ENCODE data around the gene ARPC2.
"Not testable (repeated sequence)": the region's sequence is repeated elsewhere in the genome, so short reads cannot be mapped to it uniquely, and the experiment has no call there.

Gene ARPC2

DNA sequence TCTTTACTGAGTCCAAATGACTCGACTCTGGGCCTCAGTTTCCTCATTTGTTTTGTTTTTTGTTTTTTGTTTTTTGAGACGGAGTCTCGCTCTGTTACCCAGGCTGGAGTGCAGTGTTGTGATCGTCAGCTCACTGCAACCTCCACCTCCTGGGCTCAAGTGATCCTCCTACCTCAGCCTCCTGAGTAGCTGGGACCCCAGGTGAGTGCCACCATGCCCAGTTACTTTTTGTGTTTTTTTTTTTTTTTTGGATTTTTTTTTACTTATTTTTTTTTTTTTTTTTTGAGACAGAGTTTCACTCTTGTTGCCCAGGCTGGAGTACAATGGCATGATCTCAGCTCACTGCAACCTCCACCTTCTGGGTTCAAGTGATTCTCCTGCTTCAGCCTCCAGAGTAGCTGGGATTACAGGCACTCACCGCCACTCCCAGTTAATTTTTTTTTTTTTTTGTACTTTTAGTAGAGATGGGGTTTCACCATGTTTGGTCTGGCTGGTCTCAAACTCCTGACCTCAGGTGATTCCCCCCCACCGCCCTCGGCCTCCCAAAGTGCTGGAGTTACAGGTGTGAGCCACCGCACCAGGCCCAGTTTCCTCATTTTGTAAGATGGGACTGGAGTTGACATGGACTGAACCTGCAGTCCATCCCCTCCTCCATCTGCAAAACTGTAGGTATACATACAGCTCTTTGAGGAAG is 56.4 kb downstream of the ARPC2 start:
- not testable (repeated sequence) for H4K8ac ChIP-seq (ENCODE audit: low read depth, low read length); H3K79me1 ChIP-seq (ENCODE audit: low read depth, low read length); H3K4me2 ChIP-seq (ENCODE audit: insufficient read depth, low read length, poor library complexity, severe bottlenecking); H2BK15ac ChIP-seq (ENCODE audit: low read length); H3K14ac ChIP-seq (ENCODE audit: low read length); H3K27me3 ChIP-seq (ENCODE audit: control insufficient read depth in 3 of 3, insufficient read depth in 3 of 3, low read depth in 1 of 3, low read length in 3 of 3); H2BK12ac ChIP-seq (ENCODE audit: low read length); H3K9ac ChIP-seq (ENCODE audit: low read depth, low read length, poor library complexity); H3K9me3 ChIP-seq (replicated peaks in 1 of 2; ENCODE audit: control insufficient read depth in 2 of 2, insufficient read depth in 1 of 2, low read depth in 1 of 2, low read length in 2 of 2); H3K23ac ChIP-seq (ENCODE audit: low read depth, low read length, poor library complexity); H2AFZ ChIP-seq (ENCODE audit: low read length); H2BK120ac ChIP-seq (ENCODE audit: low read depth, low read length); H3K27ac ChIP-seq (replicated peaks; ENCODE audit: low read length); DNase-seq (ENCODE audit: low spot score); H3K18ac ChIP-seq (ENCODE audit: low read length); H2AK5ac ChIP-seq (ENCODE audit: low read depth, low read length); H3K4me1 ChIP-seq (ENCODE audit: control insufficient read depth in 2 of 2, insufficient read depth in 1 of 2, low read depth in 1 of 2, low read length in 2 of 2); H3K4me3 ChIP-seq (ENCODE audit: low read length in 2 of 2); H4K91ac ChIP-seq (ENCODE audit: low read depth, low read length, poor library complexity); H2BK5ac ChIP-seq (ENCODE audit: low read length); H3K4ac ChIP-seq (ENCODE audit: low read length)
- WGBS, 2 donors (ENCODE audit: extremely low coverage in 2 of 2, insufficient read length in 2 of 2, insufficient replicate concordance in 1 of 2): no CpG with 5 or more reads among the region's 8 CpGs
- peaks cover 29 to 39% of the 10 kb centered on the region in 2 donors for H3K36me3 ChIP-seq (replicated peaks in 1 of 2; ENCODE audit: control insufficient read depth in 2 of 2, insufficient read depth in 2 of 2, low read length in 2 of 2)

GRCh38 chr2:218273908-218274249 is 56.9 kb downstream of the ARPC2 start:
- H2AFZ ChIP-seq (ENCODE audit: low read length): no peak overlapping the region
- no peak overlapping the region for H2BK120ac ChIP-seq (ENCODE audit: low read depth, low read length)
- no CpG with 5 or more reads among the region's 2 CpGs for WGBS, 2 donors (ENCODE audit: extremely low coverage in 2 of 2, insufficient read length in 2 of 2, insufficient replicate concordance in 1 of 2)
- H3K79me1 ChIP-seq (ENCODE audit: low read depth, low read length): peaks cover 8% of the 10 kb centered on the region
- H3K23ac ChIP-seq (ENCODE audit: low read depth, low read length, poor library complexity): no peak overlapping the region
- H3K18ac ChIP-seq (ENCODE audit: low read length): no peak overlapping the region
- H3K14ac ChIP-seq (ENCODE audit: low read length): no peak overlapping the region
- no peak overlapping the region for H2BK15ac ChIP-seq (ENCODE audit: low read length)
- no peak overlapping the region for H2AK5ac ChIP-seq (ENCODE audit: low read depth, low read length)
- H3K4me1 ChIP-seq (ENCODE audit: control insufficient read depth in 2 of 2, insufficient read depth in 1 of 2, low read depth in 1 of 2, low read length in 2 of 2): peaks cover 8 to 10% of the 10 kb centered on the region in 2 donors
- no peak overlapping the region for H2BK5ac ChIP-seq (ENCODE audit: low read length)
- H3K9ac ChIP-seq (ENCODE audit: low read depth, low read length, poor library complexity): no peak overlapping the region
- peaks cover 30 to 39% of the 10 kb centered on the region in 2 donors for H3K36me3 ChIP-seq (replicated peaks in 1 of 2; ENCODE audit: control insufficient read depth in 2 of 2, insufficient read depth in 2 of 2, low read length in 2 of 2)
- no peak overlapping the region for H4K8ac ChIP-seq (ENCODE audit: low read depth, low read length)
- no peak for DNase-seq (ENCODE audit: low spot score)
- H3K9me3 ChIP-seq (replicated peaks in 1 of 2; ENCODE audit: control insufficient read depth in 2 of 2, insufficient read depth in 1 of 2, low read depth in 1 of 2, low read length in 2 of 2): no peaks in the 10 kb centered on the region
- H2BK12ac ChIP-seq (ENCODE audit: low read length): no peak overlapping the region
- H4K91ac ChIP-seq (ENCODE audit: low read depth, low read length, poor library complexity): no peak overlapping the region
- no peaks in the 10 kb centered on the region for H3K27me3 ChIP-seq (ENCODE audit: control insufficient read depth in 3 of 3, insufficient read depth in 3 of 3, low read depth in 1 of 3, low read length in 3 of 3)
- H3K27ac ChIP-seq (replicated peaks; ENCODE audit: low read length): no peak overlapping the region
- H3K4me2 ChIP-seq (ENCODE audit: insufficient read depth, low read length, poor library complexity, severe bottlenecking): no peak overlapping the region
- no peak overlapping the region for H3K4ac ChIP-seq (ENCODE audit: low read length)
- H3K4me3 ChIP-seq (ENCODE audit: low read length in 2 of 2): no peak overlapping the region

DNA sequence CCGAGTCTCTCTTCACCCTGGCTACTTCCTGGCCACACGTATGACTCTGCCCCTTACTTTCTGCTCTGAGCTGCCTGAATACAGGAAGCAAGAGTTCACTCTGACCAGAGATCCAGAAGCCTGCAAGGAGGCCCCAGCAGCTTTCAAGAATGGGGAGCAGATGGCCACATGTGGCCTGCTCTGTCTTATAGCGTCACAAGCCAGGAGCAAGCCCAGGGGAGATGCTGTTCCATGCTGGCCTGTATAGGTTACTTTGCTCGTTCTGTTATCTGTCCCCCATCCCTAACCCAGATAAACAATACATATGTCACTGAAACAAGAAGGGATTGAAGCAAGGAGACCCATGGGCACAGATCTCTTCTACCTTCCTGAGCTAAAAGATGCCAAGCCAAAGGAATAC is 57.6 kb downstream of the ARPC2 start:
- Histone ChIP-seq H2BK120ac (ENCODE audit: low read depth, low read length) (no peak overlapping the region), H3K27ac (replicated peaks; ENCODE audit: low read length) (no peak overlapping the region)

DNA sequence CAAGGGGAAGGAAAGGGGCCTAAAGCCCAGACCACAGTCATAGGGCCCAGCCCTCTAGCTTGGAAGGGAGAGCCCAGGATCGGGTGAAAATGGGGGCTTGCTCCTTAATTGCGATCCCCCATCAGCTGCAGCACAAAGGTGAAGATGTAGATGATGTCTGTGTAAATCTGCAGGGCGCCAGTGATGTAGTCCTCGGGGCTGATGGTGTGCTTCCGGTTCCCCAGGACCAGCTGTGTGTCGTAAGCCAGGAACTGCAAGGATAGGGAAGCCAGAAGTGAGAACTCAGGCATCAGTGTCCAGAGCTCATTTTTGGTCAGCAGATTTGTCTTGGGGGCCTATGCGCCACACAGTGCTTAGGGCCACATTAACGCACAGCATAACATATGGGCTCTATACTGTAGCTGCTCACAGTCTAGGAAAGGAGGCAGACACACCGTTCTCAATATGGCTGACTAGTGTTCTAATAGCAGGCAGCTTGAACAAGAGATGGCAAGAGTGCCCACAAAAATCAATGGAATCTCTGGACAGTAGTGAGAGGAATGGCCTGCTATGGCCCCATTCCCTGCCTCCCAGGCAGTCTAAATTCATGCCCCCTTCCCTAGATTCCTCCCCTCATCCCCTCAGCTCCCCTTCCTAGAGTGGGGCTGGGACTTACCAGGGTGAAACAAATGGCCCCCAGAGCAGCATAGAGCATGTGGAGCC is 58.5 kb downstream of the ARPC2 start:
- Histone ChIP-seq H3K4me2 (ENCODE audit: insufficient read depth, low read length, poor library complexity, severe bottlenecking) (no peak overlapping the region), H3K4me1 (ENCODE audit: control insufficient read depth in 2 of 2, insufficient read depth in 1 of 2, low read depth in 1 of 2, low read length in 2 of 2) (peaks cover 5 to 7% of the 10 kb centered on the region in 2 donors), H3K9ac (ENCODE audit: low read depth, low read length, poor library complexity) (peak overlapping the region; percentile 10), H4K91ac (ENCODE audit: low read depth, low read length, poor library complexity) (peak overlapping the region; percentile 35), H2BK12ac (ENCODE audit: low read length) (no peak overlapping the region), H3K18ac (ENCODE audit: low read length) (no peak overlapping the region), H3K23ac (ENCODE audit: low read depth, low read length, poor library complexity) (no peak overlapping the region), H3K4me3 (ENCODE audit: low read length in 2 of 2) (no peak overlapping the region), H3K36me3 (replicated peaks in 1 of 2; ENCODE audit: control insufficient read depth in 2 of 2, insufficient read depth in 2 of 2, low read length in 2 of 2) (peaks cover 31 to 39% of the 10 kb centered on the region in 2 donors), H3K4ac (ENCODE audit: low read length) (no peak overlapping the region), H2AFZ (ENCODE audit: low read length) (no peak overlapping the region), H3K9me3 (replicated peaks in 1 of 2; ENCODE audit: control insufficient read depth in 2 of 2, insufficient read depth in 1 of 2, low read depth in 1 of 2, low read length in 2 of 2) (no peaks in the 10 kb centered on the region), H3K27ac (replicated peaks; ENCODE audit: low read length) (no peak overlapping the region), H2BK120ac (ENCODE audit: low read depth, low read length) (no peak overlapping the region), H2BK15ac (ENCODE audit: low read length) (no peak overlapping the region), H2BK5ac (ENCODE audit: low read length) (no peak overlapping the region), H3K27me3 (ENCODE audit: control insufficient read depth in 3 of 3, insufficient read depth in 3 of 3, low read depth in 1 of 3, low read length in 3 of 3) (no peaks in the 10 kb centered on the region), H3K14ac (ENCODE audit: low read length) (no peak overlapping the region), H2AK5ac (ENCODE audit: low read depth, low read length) (no peak overlapping the region), H4K8ac (ENCODE audit: low read depth, low read length) (no peak overlapping the region), H3K79me1 (ENCODE audit: low read depth, low read length) (peaks cover 1% of the 10 kb centered on the region)
- no CpG with 5 or more reads among the region's 9 CpGs for whole genome bisulfite sequencing, 2 donors (ENCODE audit: extremely low coverage in 2 of 2, insufficient read length in 2 of 2, insufficient replicate concordance in 1 of 2)
- DNase-seq (ENCODE audit: low spot score): no peak

More for the DNA sequence above, 57.6 kb downstream of the ARPC2 start:
- Histone ChIP-seq H3K9me3 (replicated peaks in 1 of 2; ENCODE audit: control insufficient read depth in 2 of 2, insufficient read depth in 1 of 2, low read depth in 1 of 2, low read length in 2 of 2) (no peaks in the 10 kb centered on the region), H3K4ac (ENCODE audit: low read length) (no peak overlapping the region), H3K4me1 (ENCODE audit: control insufficient read depth in 2 of 2, insufficient read depth in 1 of 2, low read depth in 1 of 2, low read length in 2 of 2) (peaks cover 5 to 7% of the 10 kb centered on the region in 2 donors), H2AK5ac (ENCODE audit: low read depth, low read length) (no peak overlapping the region), H2BK15ac (ENCODE audit: low read length) (no peak overlapping the region), H3K18ac (ENCODE audit: low read length) (peak overlapping the region; percentile 35), H4K91ac (ENCODE audit: low read depth, low read length, poor library complexity) (no peak overlapping the region), H3K23ac (ENCODE audit: low read depth, low read length, poor library complexity) (no peak overlapping the region), H3K4me2 (ENCODE audit: insufficient read depth, low read length, poor library complexity, severe bottlenecking) (no peak overlapping the region), H3K79me1 (ENCODE audit: low read depth, low read length) (peaks cover 3% of the 10 kb centered on the region), H3K9ac (ENCODE audit: low read depth, low read length, poor library complexity) (no peak overlapping the region), H4K8ac (ENCODE audit: low read depth, low read length) (no peak overlapping the region), H2BK5ac (ENCODE audit: low read length) (no peak overlapping the region), H2AFZ (ENCODE audit: low read length) (no peak overlapping the region), H3K14ac (ENCODE audit: low read length) (no peak overlapping the region), H3K36me3 (replicated peaks in 1 of 2; ENCODE audit: control insufficient read depth in 2 of 2, insufficient read depth in 2 of 2, low read length in 2 of 2) (peaks cover 31 to 39% of the 10 kb centered on the region in 2 donors), H3K27me3 (ENCODE audit: control insufficient read depth in 3 of 3, insufficient read depth in 3 of 3, low read depth in 1 of 3, low read length in 3 of 3) (no peaks in the 10 kb centered on the region), H3K4me3 (ENCODE audit: low read length in 2 of 2) (no peak overlapping the region), H2BK12ac (ENCODE audit: low read length) (no peak overlapping the region)
- no CpG with 5 or more reads among the region's 4 CpGs for WGBS, 2 donors (ENCODE audit: extremely low coverage in 2 of 2, insufficient read length in 2 of 2, insufficient replicate concordance in 1 of 2)
- DNase-seq (ENCODE audit: low spot score): no peak

Measured in neuronal stem cell (in vitro differentiated cells).